Smooth muscle cell (in vitro differentiated cells): ENCODE results near the gene SPACA7. TPM values are rescaled to one million over a fixed set of nuclear protein-coding genes. Genes with fewer than 3 reads are reported as not detected.

Experiments
- DNase-seq: peaks from one replicate; lab custom pipeline; 2025; ENCODE audit not compliant: unreplicated experiment; lab: John Stamatoyannopoulos, UW
- H2AFZ ChIP-seq: fragments of 200-600 bp; sonication (generic); 2 replicates; pipeline ENCODE4 v1.6.0; 2016; ENCODE audit warnings: antibody characterized with exemption, low read depth, mild to moderate bottlenecking
- H3F3A ChIP-seq: fragments of 200-600 bp; sonication (generic); 2 replicates; pipeline ENCODE4 v1.6.0; 2017; ENCODE audit warnings: antibody characterized with exemption, low read depth
- H3K27ac ChIP-seq: fragments of 200-600 bp; sonication (generic); 2 replicates; pipeline ENCODE4 v1.5.1; 2016; ENCODE audit warnings: low read depth, mild to moderate bottlenecking
- H3K27me3 ChIP-seq: fragments of 200-600 bp; sonication (generic); 2 replicates; pipeline ENCODE4 v1.6.1; 2016; ENCODE audit warnings: low read depth, mild to moderate bottlenecking
- H3K36me3 ChIP-seq: fragments of 200-600 bp; sonication (generic); 2 replicates; pipeline ENCODE4 v1.5.1; 2016; ENCODE audit warnings: low read depth
- H3K4me1 ChIP-seq: fragments of 200-600 bp; sonication (generic); 2 replicates; pipeline ENCODE4 v1.5.1; 2016; ENCODE audit warnings: low read depth
- H3K4me2 ChIP-seq: fragments of 200-600 bp; sonication (generic); 2 replicates; pipeline ENCODE4 v1.6.0; 2016; ENCODE audit warnings: mild to moderate bottlenecking
- H3K4me3 ChIP-seq: fragments of 200-600 bp; sonication (generic); 2 replicates; pipeline ENCODE4 v1.5.1; 2016; ENCODE audit warnings: mild to moderate bottlenecking
- H3K79me2 ChIP-seq: fragments of 200-600 bp; sonication (generic); 2 replicates; pipeline ENCODE4 v1.6.0; 2016; ENCODE audit warnings: low read depth, mild to moderate bottlenecking
- H3K9ac ChIP-seq: fragments of 200-600 bp; sonication (generic); 2 replicates; pipeline ENCODE4 v1.6.0; 2016; ENCODE audit warnings: low read depth
- H3K9me3 ChIP-seq: fragments of 200-600 bp; sonication (generic); replicated peaks from 2 replicates; pipeline ENCODE4 v1.5.1; 2016; ENCODE audit warnings: low read depth
- H4K20me1 ChIP-seq: fragments of 200-600 bp; sonication (generic); 2 replicates; pipeline ENCODE4 v1.6.0; 2016; ENCODE audit warnings: low read depth
- CTCF ChIP-seq: fragments of 200-600 bp; sonication (generic); IDR thresholded peaks from 2 replicates; pipeline ENCODE4 v1.5.1; 2017; ENCODE audit warnings: borderline replicate concordance, mild to moderate bottlenecking, antibody characterized with exemption; ENCODE audit not compliant: insufficient read depth, poor library complexity, severe bottlenecking
- WGBS: methylation state at CpG from one replicate; pipeline ENCODE4 v1.1.7; 2016; ENCODE audit warnings: low lambda C conversion rate; 5-methylcytosine and 5-hydroxymethylcytosine counted together
- polyA plus RNA-seq: library from polyadenylated mRNA; unstranded; fragments of >200 nt; fragmentation: Nextera tagmentation; extraction: Ambion mirVana; gene quantifications from 2 replicates; pipeline ENCODE4 v1.2.1, GENCODE V29; 2016
- total RNA-seq: library from RNA; depleted of rRNA; stranded (reverse); fragments of >200 nt; gene quantifications from 2 replicates; pipeline ENCODE4 v1.2.3, GENCODE V29; 2014

SPACA7 gene
- total and polyA plus RNA-seq, 2 experiments from 2014 or later, result not detected

- Histone ChIP-seq H3K36me3 (no peaks in the 10 kb centered on the region), H3K9ac (no peak overlapping the region), H3K9me3 (peaks cover 2% of the 10 kb centered on the region), H4K20me1 (no peaks in the 10 kb centered on the region), H3K27ac (no peak overlapping the region), H3K4me3 (no peak overlapping the region), H3K4me2 (no peak overlapping the region), H3K79me2 (no peaks in the 10 kb centered on the region), H3F3A (no peaks in the 10 kb centered on the region), H3K4me1 (no peaks in the 10 kb centered on the region), H2AFZ (no peak overlapping the region), H3K27me3 (no peaks in the 10 kb centered on the region)
- no peak for TF ChIP-seq CTCF
- WGBS, result 67% methylated on average over 16 of the region's 16 CpGs
- no peak for DNase-seq
Measured at GRCh38 chr13:112333756-112334543, 42.2 kb upstream of the SPACA7 start.

GRCh38 chr13:112335135-112335534 lies 41.0 kb upstream of the SPACA7 start:
- no peaks in the 10 kb centered on the region for H3K36me3 ChIP-seq
- no peak overlapping the region for H3K27ac ChIP-seq
- H4K20me1 ChIP-seq, result no peaks in the 10 kb centered on the region
- H3K9ac ChIP-seq, result no peak overlapping the region
- no peaks in the 10 kb centered on the region for H3K79me2 ChIP-seq
- no peak overlapping the region for H2AFZ ChIP-seq
- no peaks in the 10 kb centered on the region for H3K27me3 ChIP-seq
- peaks cover 2% of the 10 kb centered on the region for H3K9me3 ChIP-seq
- no peak for DNase-seq
- H3F3A ChIP-seq, result no peaks in the 10 kb centered on the region
- 75% methylated on average over 9 of the region's 9 CpGs for WGBS
- no peak overlapping the region for H3K4me2 ChIP-seq
- H3K4me1 ChIP-seq, result no peaks in the 10 kb centered on the region
- TF ChIP-seq CTCF, result no peak
- H3K4me3 ChIP-seq, result no peak overlapping the region

- Histone ChIP-seq H3K4me2 (no peak overlapping the region), H2AFZ (no peak overlapping the region), H3K9ac (no peak overlapping the region), H3K4me3 (no peak overlapping the region), H3K9me3 (peaks cover 2% of the 10 kb centered on the region), H4K20me1 (no peaks in the 10 kb centered on the region), H3K36me3 (no peaks in the 10 kb centered on the region), H3K27me3 (peaks cover 20% of the 10 kb centered on the region), H3K79me2 (no peaks in the 10 kb centered on the region), H3K27ac (no peak overlapping the region), H3K4me1 (no peaks in the 10 kb centered on the region), H3F3A (no peaks in the 10 kb centered on the region)
- no peak for TF ChIP-seq CTCF
- 62% methylated on average over 3 of the region's 3 CpGs for WGBS
- no peak for DNase-seq
Measured at GRCh38 chr13:112341446-112341845, 34.7 kb upstream of the SPACA7 start.
